Naive thymus-derived CD4-positive, alpha-beta T cell (primary cell): Measurements from ENCODE around the gene TRIM66. TPM values are rescaled to one million over a fixed set of nuclear protein-coding genes. Genes with fewer than 3 reads are reported as not detected.

Source experiments
- ATAC-seq: fragments of 150-1000 bp; cut with Tn5 transposase; 2 replicates; pipeline ENCODE4 v1.10.0; 2021; ENCODE audit warnings: mild to moderate bottlenecking, moderate library complexity
- CTCF ChIA-PET: fragments of 350-600 bp; sonication (Branson Sonifier 250); formaldehyde crosslinking; loops from one replicate; lab custom pipeline; 2021; ENCODE audit warnings: antibody characterized with exemption; lab: Charles Lee
- POLR2A ChIA-PET: fragments of 350-600 bp; sonication (Branson Sonifier 250); formaldehyde crosslinking; loops from one replicate; lab custom pipeline; 2021; ENCODE audit warnings: antibody characterized with exemption, inconsistent platforms; lab: Charles Lee
- DNase-seq, 9 donors: peaks; one replicate each; pipeline versions ENCODE4 v3.0.0 to v3.0.0-alpha.2; 2020 to 2022; ENCODE audit warnings: mixed read lengths in 1 of 9
- H3K27ac ChIP-seq: one replicate; pipeline ENCODE4 v1.7.0; 2013; ENCODE audit warnings: mild to moderate bottlenecking, low read depth, low read length, moderate library complexity
- H3K27me3 ChIP-seq, 2 donors: one replicate each; pipeline ENCODE4 v1.7.0; 2013; ENCODE audit warnings: low read length in 2 of 2, mild to moderate bottlenecking in 2 of 2, moderate library complexity in 2 of 2; ENCODE audit not compliant: control insufficient read depth in 2 of 2, insufficient read depth in 2 of 2
- H3K36me3 ChIP-seq, 3 experiments: 1 replicate in 2 of 3; 2 replicates in 1 of 3; pipeline ENCODE4 v1.7.0; 2013; ENCODE audit warnings: low read length in 3 of 3, mild to moderate bottlenecking in 3 of 3, moderate library complexity in 1 of 3; ENCODE audit not compliant: insufficient read depth in 3 of 3, control insufficient read depth in 2 of 3
- H3K4me1 ChIP-seq, 2 donors: one replicate each; pipeline ENCODE4 v1.7.0; 2013; ENCODE audit warnings: low read length in 2 of 2, mild to moderate bottlenecking in 2 of 2, moderate library complexity in 1 of 2; ENCODE audit not compliant: control insufficient read depth in 2 of 2, insufficient read depth in 2 of 2
- H3K4me3 ChIP-seq: 2 replicates; pipeline ENCODE4 v1.7.0; 2013; ENCODE audit warnings: mild to moderate bottlenecking, low read length
- H3K9me3 ChIP-seq, 3 experiments: 1 replicate in 2 of 3; 2 replicates in 1 of 3; pipeline ENCODE4 v1.7.0; 2013; ENCODE audit warnings: low read length in 3 of 3; ENCODE audit not compliant: control insufficient read depth in 2 of 3
- H3K27ac Mint-ChIP-seq, 9 donors: one replicate each; pipeline ENCODE4 v1.8.0; 2020 to 2022; ENCODE audit warnings: mixed read lengths in 9 of 9, mild to moderate bottlenecking in 8 of 9, moderate library complexity in 5 of 9, inconsistent platforms in 2 of 9
- H3K27me3 Mint-ChIP-seq, 5 donors: one replicate each; pipeline ENCODE4 v1.8.0; 2021 to 2022; ENCODE audit warnings: mixed read lengths in 5 of 5, mild to moderate bottlenecking in 1 of 5
- H3K36me3 Mint-ChIP-seq, 5 donors: one replicate each; pipeline ENCODE4 v1.8.0; 2020 to 2022; ENCODE audit warnings: mixed read lengths in 5 of 5, mild to moderate bottlenecking in 3 of 5, inconsistent platforms in 1 of 5
- H3K4me1 Mint-ChIP-seq, 7 donors: one replicate each; pipeline ENCODE4 v1.8.0; 2020 to 2022; ENCODE audit warnings: mixed read lengths in 7 of 7, mild to moderate bottlenecking in 3 of 7, inconsistent platforms in 1 of 7
- H3K4me3 Mint-ChIP-seq, 10 donors: one replicate each; pipeline ENCODE4 v1.8.0; 2020 to 2022; ENCODE audit warnings: mild to moderate bottlenecking in 10 of 10, mixed read lengths in 10 of 10, moderate library complexity in 6 of 10, inconsistent platforms in 2 of 10
- H3K9me3 Mint-ChIP-seq, 11 donors: one replicate each; pipeline ENCODE4 v1.8.0; 2020 to 2022; ENCODE audit warnings: mixed read lengths in 11 of 11, mild to moderate bottlenecking in 4 of 11, inconsistent platforms in 1 of 11, moderate library complexity in 1 of 11
- intact Hi-C, 2 donors: fragments of 100-400 bp; cut with micrococcal nuclease; formaldehyde crosslinking; loops; one replicate each; pipeline ENCODE4 v1.15.1; 2023
- polyA plus RNA-seq, 2 donors: library from polyadenylated mRNA; unstranded; fragments of 300-500 nt; fragmentation: Illumina TruSeq; gene quantifications; one replicate each; pipeline ENCODE4 v1.2.3, GENCODE V29; 2021
- total RNA-seq, 6 experiments: library from RNA in 5 of 6; stranded (reverse) in 5 of 6; gene quantifications; 1 replicate in 5 of 6; 2 replicates in 1 of 6; pipeline ENCODE4 v1.2.3 and lab custom pipeline; 2021 to 2026

TRIM66 gene
- total and polyA plus RNA-seq, 7 experiments from 2014 or later = 0.32 to 37.6 (median 23.2) TPM

- Histone ChIP-seq H3K36me3 (no peaks in the 10 kb centered on the region), H3K9me3 (no peaks in the 10 kb centered on the region), H3K27me3 (no peaks in the 10 kb centered on the region), H3K4me1 (no peaks in the 10 kb centered on the region), H3K27ac (no peak overlapping the region), H3K4me3 (no peak overlapping the region)
- ChIA-PET POLR2A (interaction anchor here (0.7 kb wide), 1 partner anchor 29 kb away, joined by 3 read pairs; no protein-coding TSS in a partner anchor), CTCF (no interaction called here)
- DNase-seq (no peak), ATAC-seq (no peak)
- H3K36me3 Mint-ChIP-seq = peaks cover 0 to 5% (median 2%) of the 10 kb centered on the region in 5 donors
- no peaks in the 10 kb centered on the region for H3K4me1 Mint-ChIP-seq
- intact Hi-C loops = no loop called here
- peaks cover 0 to 16% (median 4%) of the 10 kb centered on the region in 11 donors for H3K9me3 Mint-ChIP-seq
- H3K27me3 Mint-ChIP-seq = peaks cover 20 to 47% (median 34%) of the 10 kb centered on the region in 5 donors
- H3K27ac Mint-ChIP-seq = no peak overlapping the region
- H3K4me3 Mint-ChIP-seq = no peak overlapping the region
These were observed 98.4 kb downstream of the TRIM66 start for GRCh38 chr11:8584082-8584481.

GRCh38 chr11:8581300-8581699 lies 101.2 kb downstream of the TRIM66 start:
- H3K27ac ChIP-seq = no peak overlapping the region
- Mint-ChIP-seq H3K4me3 (no peak overlapping the region), H3K27ac (no peak overlapping the region), H3K4me1 (no peaks in the 10 kb centered on the region), H3K36me3 (peaks cover 0 to 2% (median 0%) of the 10 kb centered on the region in 5 donors), H3K27me3 (peaks cover 7 to 31% (median 22%) of the 10 kb centered on the region in 5 donors), H3K9me3 (peaks cover 0 to 15% (median 4%) of the 10 kb centered on the region in 11 donors)
- CTCF ChIA-PET = no interaction called here
- POLR2A ChIA-PET = no interaction called here
- H3K36me3 ChIP-seq = no peaks in the 10 kb centered on the region
- no peak overlapping the region for H3K4me3 ChIP-seq
- no peaks in the 10 kb centered on the region for H3K4me1 ChIP-seq
- intact Hi-C loops = no loop called here
- DNase-seq = no peak
- no peaks in the 10 kb centered on the region for H3K27me3 ChIP-seq
- H3K9me3 ChIP-seq = no peaks in the 10 kb centered on the region
- no peak for ATAC-seq

GRCh38 chr11:8577791-8578581 lies 104.5 kb downstream of the TRIM66 start:
- POLR2A ChIA-PET = no interaction called here
- Mint-ChIP-seq H3K27me3 (peaks cover 4 to 25% (median 20%) of the 10 kb centered on the region in 5 donors), H3K36me3 (no peaks in the 10 kb centered on the region), H3K9me3 (peaks cover 0 to 15% (median 4%) of the 10 kb centered on the region in 11 donors), H3K4me1 (no peaks in the 10 kb centered on the region), H3K4me3 (no peak overlapping the region), H3K27ac (no peak overlapping the region)
- Histone ChIP-seq H3K27ac (no peak overlapping the region), H3K9me3 (no peaks in the 10 kb centered on the region), H3K4me3 (no peak overlapping the region), H3K27me3 (no peaks in the 10 kb centered on the region), H3K4me1 (no peaks in the 10 kb centered on the region), H3K36me3 (no peaks in the 10 kb centered on the region)
- intact Hi-C loops = no loop called here
- ATAC-seq (no peak), DNase-seq (no peak)
- CTCF ChIA-PET = interaction anchor here (0.7 kb wide), 1 partner anchor 1033 kb away, joined by 4 read pairs; no protein-coding TSS in a partner anchor

GRCh38 chr11:8574798-8575197 lies 107.7 kb downstream of the TRIM66 start:
- intact Hi-C loops = no loop called here
- Mint-ChIP-seq H3K27ac (no peak overlapping the region), H3K27me3 (peaks cover 9 to 25% (median 15%) of the 10 kb centered on the region in 5 donors), H3K4me1 (no peaks in the 10 kb centered on the region), H3K9me3 (peaks cover 0 to 10% (median 3%) of the 10 kb centered on the region in 11 donors), H3K36me3 (no peaks in the 10 kb centered on the region), H3K4me3 (no peak overlapping the region)
- no peaks in the 10 kb centered on the region for H3K9me3 ChIP-seq
- DNase-seq = no peak
- no peak overlapping the region for H3K27ac ChIP-seq
- no peaks in the 10 kb centered on the region for H3K4me1 ChIP-seq
- H3K4me3 ChIP-seq = no peak overlapping the region
- H3K27me3 ChIP-seq = no peaks in the 10 kb centered on the region
- ChIA-PET POLR2A (no interaction called here), CTCF (no interaction called here)
- no peak for ATAC-seq
- H3K36me3 ChIP-seq = no peaks in the 10 kb centered on the region

GRCh38 chr11:8573777-8574176 lies 108.7 kb downstream of the TRIM66 start:
- H3K27me3 ChIP-seq = no peaks in the 10 kb centered on the region
- H3K9me3 ChIP-seq = no peaks in the 10 kb centered on the region
- Mint-ChIP-seq H3K4me3 (no peak overlapping the region), H3K27ac (no peak overlapping the region), H3K36me3 (no peaks in the 10 kb centered on the region), H3K4me1 (no peaks in the 10 kb centered on the region), H3K9me3 (peaks cover 0 to 9% (median 2%) of the 10 kb centered on the region in 11 donors), H3K27me3 (peaks cover 11 to 31% (median 18%) of the 10 kb centered on the region in 5 donors)
- ATAC-seq (no peak), DNase-seq (no peak)
- no peaks in the 10 kb centered on the region for H3K4me1 ChIP-seq
- no peaks in the 10 kb centered on the region for H3K36me3 ChIP-seq
- intact Hi-C loops = no loop called here
- POLR2A ChIA-PET = no interaction called here
- no peak overlapping the region for H3K27ac ChIP-seq
- CTCF ChIA-PET = no interaction called here
- H3K4me3 ChIP-seq = no peak overlapping the region

GRCh38 chr11:8567602-8568198 lies 114.8 kb downstream of the TRIM66 start:
- Histone ChIP-seq H3K4me1 (no peaks in the 10 kb centered on the region), H3K36me3 (no peaks in the 10 kb centered on the region), H3K4me3 (no peak overlapping the region), H3K9me3 (no peaks in the 10 kb centered on the region), H3K27ac (no peak overlapping the region), H3K27me3 (no peaks in the 10 kb centered on the region)
- intact Hi-C loops = loop anchor here in 1 of 2 donors (1.0 to 2.0 kb wide), 2 partner anchors 229 to 239 kb away; no protein-coding TSS in a partner anchor
- Mint-ChIP-seq H3K9me3 (no peaks in the 10 kb centered on the region), H3K36me3 (no peaks in the 10 kb centered on the region), H3K27ac (no peak overlapping the region), H3K4me3 (no peak overlapping the region), H3K27me3 (peaks cover 31 to 47% (median 43%) of the 10 kb centered on the region in 5 donors), H3K4me1 (no peaks in the 10 kb centered on the region)
- DNase-seq (no peak), ATAC-seq (no peak)
- ChIA-PET CTCF (interaction anchor here (0.8 to 2.3 kb wide), 5 partner anchors 14 to 392 kb away, joined by 3 to 8 read pairs (median 4); partner anchors contain the start of gene LMO1), POLR2A (no interaction called here)
